ENCODE results near the gene ZMIZ2.
"Not testable (repeated sequence)": the region's sequence is repeated elsewhere in the genome, so short reads cannot be mapped to it uniquely, and the experiment has no call there.

ZMIZ2 gene

DNA sequence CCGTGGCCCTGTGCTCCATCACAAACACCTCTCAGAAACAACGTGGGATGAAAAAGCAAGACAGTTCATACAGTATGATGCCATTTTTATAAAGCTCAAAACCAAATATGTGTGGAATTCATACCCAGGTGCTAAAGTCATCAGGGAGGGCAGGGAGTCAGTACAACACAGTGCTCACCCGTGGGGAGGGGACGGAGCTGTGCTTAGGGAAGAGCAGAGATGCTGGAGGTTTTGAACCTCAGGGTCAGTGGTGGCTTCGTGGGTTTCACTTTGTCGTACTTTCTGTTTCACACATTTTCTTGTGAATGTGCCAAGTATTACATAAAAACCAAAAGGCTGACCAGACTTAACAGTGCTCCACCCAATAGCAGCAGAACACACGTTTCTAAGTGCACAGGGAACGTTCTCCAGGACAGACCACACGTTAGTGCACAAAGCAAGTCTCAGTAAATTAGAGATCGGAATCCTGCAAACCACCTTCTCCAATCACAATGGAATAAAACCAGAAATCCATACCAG lies 21.2 kb downstream of the ZMIZ2 start:
- no peak for DNase-seq (ENCODE audit: low read depth)

DNA sequence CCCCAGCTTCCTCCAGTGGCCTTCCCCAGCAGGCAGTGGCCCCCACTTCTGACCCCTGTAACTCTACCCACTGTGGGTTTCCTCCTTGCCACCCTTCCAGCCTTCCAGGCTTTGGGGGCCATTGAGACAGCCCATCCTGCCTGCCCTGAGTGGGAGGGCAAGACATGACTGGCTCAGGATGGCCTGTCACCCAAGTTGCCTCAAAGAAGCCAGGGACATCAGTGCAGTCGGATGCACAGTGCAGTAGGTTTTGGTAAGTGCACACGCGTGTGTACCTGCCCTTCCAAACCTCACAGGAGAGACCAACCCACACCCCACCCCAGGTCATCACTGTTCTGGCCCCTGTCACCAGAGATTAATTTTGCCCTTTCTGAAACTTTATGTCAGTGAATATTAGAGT lies 22.7 kb downstream of the ZMIZ2 start:
- no peak for DNase-seq (ENCODE audit: low read depth)

DNA sequence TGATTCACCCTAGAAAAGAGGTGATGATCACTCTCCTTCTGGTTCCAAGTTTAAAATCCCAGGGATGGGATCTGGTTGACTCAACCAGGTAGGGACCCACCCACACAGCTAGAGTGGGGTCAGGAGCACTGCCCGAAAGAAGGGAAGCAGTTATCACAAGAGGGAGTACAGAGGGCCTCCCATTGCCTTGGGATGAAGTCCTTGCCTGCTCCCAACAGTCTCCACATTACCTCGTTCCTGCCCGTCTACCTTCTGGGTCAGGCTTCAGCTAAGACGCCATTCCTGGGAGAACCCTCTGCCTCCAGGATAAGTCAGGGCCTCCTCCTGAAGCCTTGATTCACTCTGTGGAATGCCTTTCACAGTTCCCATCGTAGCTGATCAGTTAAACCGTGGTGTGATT lies 23.8 kb downstream of the ZMIZ2 start:
- DNase-seq (ENCODE audit: low read depth): no peak

DNA sequence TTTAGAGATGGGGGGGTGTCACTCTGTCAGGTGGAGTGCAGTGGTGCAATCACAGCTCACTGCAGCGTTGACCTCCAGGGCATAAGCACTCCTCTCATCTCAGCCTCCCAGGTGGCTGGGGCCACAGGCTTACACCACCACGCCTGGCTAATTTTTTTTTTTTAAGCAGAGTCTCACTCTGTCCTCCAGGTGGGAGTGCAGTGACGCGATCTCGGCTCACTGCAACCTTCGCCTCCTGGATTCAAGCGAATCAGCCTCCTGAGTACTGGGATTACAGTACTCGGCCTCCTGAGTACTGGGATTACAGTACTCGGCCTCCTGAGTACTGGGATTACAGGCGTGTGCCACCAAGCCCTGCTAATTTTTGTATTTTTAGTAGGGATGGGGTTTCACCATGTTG lies 24.2 kb downstream of the ZMIZ2 start:
- DNase-seq (ENCODE audit: low read depth): no peak

DNA sequence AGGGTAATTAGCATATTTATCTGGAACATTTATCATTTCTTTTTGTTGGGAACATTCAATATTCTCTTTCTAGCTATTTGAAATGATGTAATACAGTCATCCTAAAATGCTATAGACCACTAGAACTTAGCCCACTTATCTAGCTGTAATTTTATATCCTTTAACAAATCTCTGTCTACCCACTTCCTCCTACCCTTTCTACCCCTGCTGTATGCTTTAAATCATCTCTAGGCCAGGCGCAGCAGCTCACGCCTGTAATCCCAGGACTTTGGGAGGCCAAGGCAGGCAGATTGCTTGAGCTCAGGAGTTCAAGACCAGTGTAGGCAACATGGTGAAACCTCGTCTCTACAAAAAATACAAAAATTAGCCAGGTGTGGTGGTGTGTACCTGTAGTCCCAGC lies 25.8 kb downstream of the ZMIZ2 start:
- not testable (repeated sequence) for DNase-seq (ENCODE audit: low read depth)

DNA sequence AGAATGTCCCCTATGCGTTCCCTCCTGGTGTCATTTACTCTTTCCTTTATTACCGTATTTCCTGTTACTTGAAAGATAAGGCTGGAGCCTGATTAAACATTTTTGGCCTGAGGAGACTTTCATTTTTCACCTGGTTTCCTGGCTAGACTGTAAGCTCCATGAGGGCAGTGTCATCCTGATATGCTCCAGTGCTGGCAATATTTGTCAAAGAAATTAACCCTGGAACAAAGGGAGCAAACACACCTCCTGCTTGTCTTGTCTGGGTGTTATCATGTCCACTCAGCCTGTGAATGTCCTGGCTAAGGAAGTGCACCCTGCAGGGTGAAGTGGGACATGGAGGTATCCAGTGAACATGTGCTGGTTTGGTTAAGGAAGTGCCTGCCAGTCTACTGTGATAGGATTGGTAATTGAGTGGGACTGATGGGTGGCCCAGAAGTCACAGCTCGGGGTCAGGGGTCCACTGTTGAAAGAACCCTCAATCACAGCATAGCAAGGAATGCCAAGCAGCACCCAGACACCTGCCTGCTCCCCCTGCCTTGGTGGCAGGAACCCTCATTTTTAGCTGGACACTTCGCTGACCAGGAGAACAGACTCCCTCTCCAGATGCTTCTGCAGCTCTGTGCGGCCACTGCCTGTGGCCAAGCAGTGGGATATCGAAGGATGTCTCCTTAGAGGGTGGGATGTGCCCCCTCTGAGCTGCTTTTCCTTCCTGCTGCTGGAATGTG lies 26.9 kb downstream of the ZMIZ2 start:
- no peak for DNase-seq (ENCODE audit: low read depth)

DNA sequence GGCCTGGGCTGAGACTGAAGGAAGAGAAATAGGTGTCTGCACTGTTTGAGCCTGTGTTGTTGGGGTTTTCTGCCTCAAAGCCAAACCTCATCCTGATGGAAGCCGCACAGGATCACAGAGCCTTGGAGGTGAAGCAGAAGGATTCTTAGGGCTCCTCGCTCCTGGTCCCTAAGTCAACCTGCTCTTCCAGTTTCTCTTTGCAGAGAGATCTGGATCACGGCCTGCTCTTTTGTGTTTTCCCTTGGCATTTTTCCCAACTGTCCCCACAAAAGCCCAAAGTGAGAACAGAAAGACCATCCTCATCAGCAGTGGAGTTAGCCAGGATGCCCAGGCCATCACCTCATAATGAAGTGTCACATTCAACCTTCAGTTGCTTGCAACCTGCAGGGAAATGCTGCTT lies 27.6 kb downstream of the ZMIZ2 start:
- DNase-seq (ENCODE audit: low read depth): no peak

DNA sequence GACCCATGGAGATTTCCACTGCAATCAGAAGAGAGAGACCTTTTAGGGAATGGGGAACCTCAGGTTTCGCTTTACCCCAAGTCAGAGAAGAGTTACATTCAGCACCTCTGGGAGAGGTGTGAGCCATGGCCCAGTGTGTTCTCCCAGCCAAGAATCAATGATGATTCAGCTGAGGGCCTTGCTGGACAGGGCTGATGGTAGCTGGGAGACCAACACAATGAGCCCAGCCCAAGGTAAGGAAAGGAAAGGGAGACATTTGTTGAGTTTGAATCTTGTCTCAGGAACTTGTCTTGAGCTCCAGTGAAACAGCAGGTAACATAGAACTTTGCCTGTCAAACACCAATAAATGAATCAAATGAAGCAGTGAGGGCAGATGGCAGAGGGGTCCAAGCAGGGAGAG lies 33.8 kb downstream of the ZMIZ2 start:
- DNase-seq (ENCODE audit: low read depth): no peak

DNA sequence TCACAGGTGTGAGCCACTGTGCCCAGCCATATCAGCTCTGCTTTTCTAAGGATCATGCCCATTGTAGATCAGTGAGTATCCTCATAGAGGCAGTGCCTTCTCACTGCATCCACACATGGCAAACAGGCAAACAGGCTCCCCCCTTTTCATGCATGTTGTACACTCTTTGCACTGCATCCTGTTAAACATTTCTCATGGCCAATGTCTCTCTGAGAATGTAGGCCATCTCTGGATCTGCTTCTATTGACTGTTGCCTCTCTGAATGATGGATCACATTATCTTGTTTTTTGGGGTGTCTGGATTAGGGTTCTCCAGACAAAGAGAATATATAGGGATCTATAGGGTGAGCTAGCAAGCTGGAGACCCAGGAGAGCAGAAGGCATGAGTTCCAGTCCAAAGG lies 34.8 kb downstream of the ZMIZ2 start:
- no peak for DNase-seq (ENCODE audit: low read depth)

DNA sequence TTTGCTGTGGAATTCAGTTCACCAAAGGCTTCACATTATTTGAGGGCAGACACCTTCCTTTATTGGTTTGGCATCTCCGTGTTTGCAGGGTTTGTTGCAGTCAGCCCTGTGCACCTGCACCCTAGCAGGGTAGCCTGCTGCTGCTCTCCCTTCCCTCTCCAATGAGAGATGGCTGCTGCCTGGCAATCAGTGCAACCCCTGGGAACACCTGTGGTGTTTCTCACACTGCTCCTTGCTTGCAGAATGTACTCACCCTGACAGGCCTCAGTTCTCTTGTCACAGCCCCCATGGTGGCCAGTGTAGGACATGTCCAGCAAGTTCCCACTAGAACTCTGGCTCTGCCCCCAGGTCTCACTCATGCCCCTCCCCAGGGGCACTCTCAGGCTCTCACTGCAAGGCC lies 35.7 kb downstream of the ZMIZ2 start:
- DNase-seq (ENCODE audit: low read depth): no peak

DNA sequence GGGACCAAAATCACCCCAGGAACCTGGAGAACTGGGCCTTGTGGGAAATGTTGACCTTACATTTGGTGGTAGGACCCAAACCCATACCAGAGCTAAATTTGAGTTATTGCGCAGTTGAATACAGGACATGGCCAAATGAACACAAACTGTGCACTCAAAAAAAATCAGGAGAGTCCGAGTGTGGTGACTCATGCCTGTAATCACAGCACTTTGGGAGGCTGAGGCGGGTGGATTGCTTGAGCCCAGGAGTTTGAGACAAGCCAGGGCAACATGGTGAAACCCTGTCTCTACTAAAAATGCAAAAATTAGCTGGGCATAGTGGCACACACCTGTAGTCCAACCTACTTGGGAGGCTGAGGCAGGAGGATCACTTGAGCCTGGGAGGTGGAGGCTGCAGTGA lies 36.6 kb downstream of the ZMIZ2 start:
- not testable (repeated sequence) for DNase-seq (ENCODE audit: low read depth)

DNA sequence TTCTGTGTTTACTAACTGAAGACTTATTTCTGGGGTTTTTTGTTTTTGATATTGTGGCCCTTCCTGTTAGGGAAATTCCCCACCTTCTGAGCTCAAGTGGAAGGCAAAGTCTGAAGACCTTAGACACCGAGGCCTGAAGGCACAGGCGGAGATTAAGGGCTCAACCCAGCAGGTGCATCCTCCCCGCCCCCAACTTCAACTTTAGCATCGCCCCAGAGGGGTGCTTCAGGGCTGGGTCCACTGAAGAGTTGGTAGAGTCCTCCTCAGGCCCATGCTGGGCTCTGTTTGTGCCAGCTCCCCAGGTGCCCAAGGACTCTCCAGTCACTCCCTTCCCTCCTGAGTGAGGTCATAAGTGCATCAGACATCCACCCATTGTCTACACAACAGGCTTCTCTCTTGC lies 38.4 kb downstream of the ZMIZ2 start:
- DNase-seq (ENCODE audit: low read depth): no peak

DNA sequence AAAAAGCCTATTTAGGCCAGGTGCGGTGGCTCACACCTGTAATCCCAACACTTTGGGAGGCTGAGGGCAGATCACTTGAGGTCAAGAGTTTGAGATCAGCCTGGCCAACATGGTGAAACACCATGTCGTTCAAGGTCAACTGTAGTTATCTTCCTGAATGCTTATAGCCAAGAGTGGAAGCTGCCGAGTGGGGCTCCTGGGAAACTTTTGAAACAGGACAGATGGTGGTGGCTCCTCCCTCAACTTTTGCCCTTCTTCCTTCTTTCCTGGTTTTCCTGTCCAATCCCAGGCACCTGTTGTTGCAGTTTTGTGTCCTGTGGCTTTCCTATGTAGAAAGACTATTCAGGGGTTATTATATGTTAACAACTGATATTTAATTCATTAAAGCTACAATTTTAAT lies 39.1 kb downstream of the ZMIZ2 start:
- no peak for DNase-seq (ENCODE audit: low read depth)

DNA sequence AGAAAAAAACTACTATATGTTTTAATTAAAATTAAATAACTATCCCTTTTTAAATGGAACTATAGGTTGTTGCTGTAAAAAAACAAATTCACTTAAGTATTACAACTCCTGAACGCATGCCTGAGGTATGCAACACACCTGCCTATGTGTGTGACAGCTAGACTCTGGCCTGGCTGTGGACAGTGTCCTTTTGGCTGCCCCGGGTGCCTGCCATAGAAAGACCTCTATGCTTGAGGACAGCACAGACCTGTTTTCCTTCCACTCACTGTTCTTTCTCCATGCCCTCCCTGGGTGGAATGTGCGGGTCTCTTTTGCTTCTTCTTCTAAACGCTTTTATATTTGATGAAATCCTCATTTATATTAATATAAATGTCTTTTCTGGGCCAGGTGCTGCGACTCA lies 41.3 kb downstream of the ZMIZ2 start:
- DNase-seq (ENCODE audit: low read depth): no peak

DNA sequence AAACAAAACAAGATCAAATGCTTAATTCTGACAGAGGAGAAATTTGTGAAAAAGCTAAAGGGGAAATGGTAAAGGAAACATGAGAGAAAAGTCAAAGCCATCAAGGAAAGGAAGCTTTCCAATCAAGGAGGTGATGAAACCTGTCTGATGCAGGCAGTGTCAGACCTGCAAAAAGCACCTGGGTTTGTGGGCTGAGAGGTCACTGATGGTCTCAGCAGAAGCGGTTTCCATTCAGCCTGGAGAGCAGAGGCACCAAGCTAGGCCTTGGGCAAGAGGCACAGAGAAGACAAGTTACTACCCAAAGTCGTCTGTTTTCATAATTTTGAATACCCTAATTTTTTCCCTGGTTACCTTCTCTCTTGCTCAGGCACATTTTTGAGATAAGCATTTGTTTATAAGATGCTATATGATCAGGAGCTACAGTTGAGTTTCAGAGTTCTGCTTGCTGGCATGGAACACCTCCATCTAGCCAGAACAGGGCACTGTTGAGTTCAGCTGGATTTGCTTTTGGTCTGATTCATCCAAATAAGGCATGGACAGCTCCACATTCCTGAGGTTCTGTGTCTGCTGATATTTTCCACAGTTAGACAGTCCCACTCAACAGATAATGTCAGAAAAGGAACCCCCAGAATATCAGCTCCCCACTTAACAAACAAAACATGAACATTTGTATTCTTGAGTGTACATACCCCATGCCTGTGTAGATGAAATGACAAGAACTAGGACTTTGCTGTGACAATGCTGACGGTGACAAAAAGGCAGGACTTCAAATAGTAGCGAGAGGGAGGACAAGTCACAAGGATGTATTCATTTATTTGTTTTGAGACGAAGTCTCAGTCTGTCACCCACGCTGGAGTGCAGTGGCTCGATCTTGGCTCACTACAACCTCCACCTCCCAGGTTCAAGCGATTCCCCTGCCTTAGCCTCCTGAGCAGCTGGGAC lies 42.9 kb downstream of the ZMIZ2 start:
- no peak for DNase-seq (ENCODE audit: low read depth)

DNA sequence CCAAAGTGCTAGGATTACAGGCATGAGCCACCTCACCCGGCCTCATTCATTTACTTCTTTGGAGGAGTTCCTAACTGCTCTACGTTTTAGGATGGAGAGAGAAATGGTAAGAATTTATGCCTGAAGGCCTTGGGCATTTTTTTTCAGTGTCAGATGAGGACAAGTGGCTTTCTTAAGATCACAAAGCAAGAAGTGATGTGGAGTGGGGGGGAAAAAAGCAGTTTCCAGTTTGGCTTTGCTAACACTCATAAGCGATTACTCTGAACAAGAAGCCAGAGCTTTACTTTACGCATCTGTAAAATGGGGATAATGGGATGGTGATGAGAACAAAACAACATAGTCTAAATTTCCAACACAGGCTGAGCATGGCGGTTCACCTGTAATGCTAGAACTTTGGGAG lies 45.3 kb downstream of the ZMIZ2 start:
- no peak for DNase-seq (ENCODE audit: low read depth)

DNA sequence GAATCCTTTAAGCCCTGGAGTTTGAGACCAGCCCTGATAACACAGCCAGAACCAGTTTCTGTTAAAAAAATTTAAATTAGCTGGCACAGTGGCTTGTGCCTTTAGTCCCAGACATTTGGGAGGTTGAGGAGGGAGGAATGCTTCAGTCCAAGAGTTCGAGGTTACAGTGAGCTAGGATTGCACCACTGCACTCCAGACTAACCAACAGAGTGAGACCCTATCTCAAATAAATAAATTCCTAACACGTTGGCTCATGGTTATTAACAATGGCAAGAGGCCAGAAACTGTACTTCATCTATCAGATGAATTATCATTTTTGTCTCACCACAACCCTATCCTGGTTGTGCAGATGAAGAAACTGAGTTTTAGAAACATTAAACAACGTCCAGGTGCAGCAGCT lies 45.7 kb downstream of the ZMIZ2 start:
- no peak for DNase-seq (ENCODE audit: low read depth)

DNA sequence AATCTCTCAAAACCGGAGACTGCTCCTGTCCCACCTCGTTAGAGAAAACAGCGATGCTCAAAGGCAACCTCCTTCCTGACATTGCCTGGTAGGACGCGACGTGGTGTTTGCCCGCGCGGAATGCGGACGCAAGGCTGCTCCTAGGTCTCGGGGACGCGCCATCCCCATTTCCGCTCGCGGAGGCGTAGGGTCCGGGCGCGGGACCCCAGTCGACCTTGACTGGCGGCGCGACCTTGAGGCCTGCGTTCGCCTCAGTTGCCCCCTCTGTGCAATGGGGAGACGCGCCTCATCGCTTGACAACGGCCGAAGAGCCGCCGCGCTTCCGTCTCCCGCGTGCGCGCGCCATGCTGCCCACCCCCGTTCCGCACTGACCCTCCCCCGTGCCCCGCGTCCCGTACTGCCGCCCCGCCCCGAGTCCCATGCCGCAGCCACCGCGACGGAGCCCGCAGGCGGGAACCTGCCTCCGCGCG lies 47.4 kb downstream of the ZMIZ2 start:
- no peak for DNase-seq (ENCODE audit: low read depth)

DNA sequence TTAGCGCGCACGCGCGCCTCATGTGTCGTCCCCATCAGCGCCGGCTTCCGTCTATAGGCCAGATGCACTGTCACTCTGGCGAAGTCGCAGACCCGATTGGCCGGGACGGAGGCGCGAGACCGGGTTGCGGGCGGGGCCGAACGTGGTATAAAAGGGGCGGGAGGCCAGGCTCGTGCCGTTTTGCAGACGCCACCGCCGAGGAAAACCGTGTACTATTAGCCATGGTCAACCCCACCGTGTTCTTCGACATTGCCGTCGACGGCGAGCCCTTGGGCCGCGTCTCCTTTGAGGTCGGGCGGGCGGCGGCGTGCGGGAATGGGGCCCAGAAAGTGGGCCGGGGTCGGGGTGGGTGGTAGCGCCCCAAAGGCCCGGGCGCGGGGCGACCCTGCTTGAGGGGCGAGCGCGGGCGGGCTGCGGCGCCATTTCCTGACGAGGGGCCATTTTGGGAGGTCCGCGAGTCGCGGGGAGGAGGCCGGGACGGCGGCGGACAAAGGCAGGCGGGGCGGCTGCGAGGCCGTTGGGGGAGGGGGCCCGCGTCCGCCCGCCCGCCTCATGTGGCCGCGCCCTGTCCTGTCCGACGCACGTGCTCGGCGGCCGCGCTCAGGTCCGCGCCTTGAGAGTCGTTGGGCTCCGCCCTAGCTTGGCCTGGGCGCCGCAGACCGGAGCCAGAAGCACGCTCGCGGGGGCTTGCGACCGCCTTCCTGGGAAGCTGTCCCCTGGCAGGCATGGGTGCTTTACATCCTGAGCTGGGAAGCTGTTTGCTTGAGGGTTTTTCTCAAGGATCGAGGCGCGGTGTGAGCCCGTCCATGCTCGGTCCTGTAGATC lies 48.1 kb downstream of the ZMIZ2 start, which contains the start of gene PPIA:
Gene PPIA, plus strand, starts transcription at position 178 of the 825 bp plus-strand sequence. Its CDS starts 44 bp downstream, at position 222.
- DNase-seq (ENCODE audit: low read depth): peak; percentile 93

DNA sequence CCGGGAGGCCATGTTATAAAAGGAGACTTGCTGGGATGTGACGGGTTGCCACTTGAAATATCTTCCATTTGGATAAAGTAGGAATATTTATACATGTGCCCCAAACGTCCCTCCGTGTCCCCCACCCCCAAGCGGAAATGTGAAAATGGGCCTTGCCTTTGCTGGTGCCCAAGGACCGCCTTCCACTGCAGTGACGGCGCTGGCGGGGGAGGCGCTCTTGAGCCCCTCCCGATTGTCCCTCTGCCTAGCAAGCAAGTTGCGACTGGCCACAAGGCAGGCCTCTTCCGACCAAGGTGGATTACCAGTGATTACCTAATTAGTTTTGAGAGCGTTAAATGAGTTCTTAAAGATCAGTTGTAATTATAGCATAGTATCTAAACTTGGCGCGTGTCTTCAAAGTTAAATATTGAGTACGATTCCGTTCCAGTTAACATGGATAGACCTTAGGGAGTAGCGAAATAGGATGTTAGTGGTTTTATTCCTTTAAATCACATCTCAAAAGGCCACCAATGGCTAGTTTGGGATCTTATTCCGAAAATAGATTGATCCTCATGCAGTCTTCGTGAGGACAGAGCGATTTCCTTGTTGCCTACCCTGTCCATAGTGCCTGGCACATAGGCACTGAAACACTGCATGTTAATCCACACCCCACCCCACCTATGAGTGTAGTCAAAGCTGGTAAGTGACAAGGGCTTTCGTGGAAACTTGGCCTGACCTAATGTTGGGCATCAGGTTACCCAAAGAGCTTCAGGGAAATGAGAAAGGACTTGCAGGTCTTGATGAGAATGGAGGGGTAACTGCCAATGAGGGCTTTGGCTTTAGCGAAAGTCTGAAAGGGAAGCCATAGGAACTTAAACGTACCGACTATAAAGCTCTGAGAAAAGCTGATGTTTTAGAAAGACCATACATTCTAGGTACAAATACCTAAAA lies 48.9 kb downstream of the ZMIZ2 start:
- DNase-seq (ENCODE audit: low read depth): peak; percentile 48
